Hepatocyte (in vitro differentiated cells): Measurements from ENCODE around the gene CATSPERE. TPM values are rescaled to one million over a fixed set of nuclear protein-coding genes. Genes with fewer than 3 reads are reported as not detected.

ENCODE experiments used
- DNase-seq: peaks from one replicate; pipeline ENCODE4 v3.0.0-alpha.2; 2016; ENCODE audit warnings: low spot score
- H2AFZ ChIP-seq: fragments of 200-600 bp; sonication (generic); 2 replicates; pipeline ENCODE4 v1.6.0; 2016; ENCODE audit warnings: antibody characterized with exemption, mild to moderate bottlenecking
- H3K27ac ChIP-seq: fragments of 200-600 bp; sonication (generic); 2 replicates; pipeline ENCODE4 v1.5.1; 2016; ENCODE audit warnings: mild to moderate bottlenecking
- H3K27me3 ChIP-seq: fragments of 200-600 bp; sonication (generic); 2 replicates; pipeline ENCODE4 v1.6.1; 2016
- H3K36me3 ChIP-seq: fragments of 200-600 bp; sonication (generic); replicated peaks from 2 replicates; pipeline ENCODE4 v1.5.1; 2016; ENCODE audit warnings: low read depth; ENCODE audit not compliant: insufficient read depth
- H3K4me1 ChIP-seq: fragments of 200-600 bp; sonication (generic); 2 replicates; pipeline ENCODE4 v1.5.1; 2016; ENCODE audit warnings: mild to moderate bottlenecking, moderate library complexity; ENCODE audit not compliant: insufficient read depth
- H3K4me2 ChIP-seq: fragments of 200-600 bp; sonication (generic); 2 replicates; pipeline ENCODE4 v1.6.0; 2016
- H3K4me3 ChIP-seq: fragments of 200-600 bp; sonication (generic); 2 replicates; pipeline ENCODE4 v1.5.1; 2016; ENCODE audit warnings: mild to moderate bottlenecking
- H3K79me2 ChIP-seq: fragments of 200-600 bp; sonication (generic); 2 replicates; pipeline ENCODE4 v1.6.0; 2017; ENCODE audit warnings: mild to moderate bottlenecking
- H3K9me2 ChIP-seq: fragments of 200-600 bp; sonication (generic); replicated peaks from 2 replicates; pipeline ENCODE4 v1.6.0; 2017; ENCODE audit warnings: mild to moderate bottlenecking; ENCODE audit not compliant: insufficient read depth
- H3K9me3 ChIP-seq: fragments of 200-600 bp; sonication (generic); 2 replicates; pipeline ENCODE4 v1.5.1; 2016; ENCODE audit warnings: low read depth, mild to moderate bottlenecking
- H4K20me1 ChIP-seq: fragments of 200-600 bp; sonication (generic); 2 replicates; pipeline ENCODE4 v1.6.0; 2016; ENCODE audit warnings: mild to moderate bottlenecking; ENCODE audit not compliant: insufficient read depth, poor library complexity, severe bottlenecking
- CTCF ChIP-seq: fragments of 200-600 bp; sonication (generic); IDR thresholded peaks from 2 replicates; pipeline ENCODE4 v1.5.1; 2016; ENCODE audit warnings: antibody characterized with exemption, mild to moderate bottlenecking; ENCODE audit not compliant: poor library complexity
- EZH2 ChIP-seq: fragments of 200-600 bp; sonication (generic); IDR thresholded peaks from 2 replicates; pipeline ENCODE4 v1.6.1; 2016; ENCODE audit warnings: antibody characterized with exemption, mild to moderate bottlenecking, borderline replicate concordance
- EZH2phosphoT487 ChIP-seq: fragments of 200-600 bp; sonication (generic); IDR thresholded peaks from one replicate; pipeline ENCODE4 v1.6.1; 2018; ENCODE audit warnings: antibody characterized with exemption, mild to moderate bottlenecking, low read depth, moderate library complexity; ENCODE audit not compliant: unreplicated experiment, severe bottlenecking
- WGBS: methylation state at CpG from one replicate; pipeline ENCODE4 v1.1.6; 2016; ENCODE audit warnings: low lambda C conversion rate; ENCODE audit errors: missing lambda C conversion rate; 5-methylcytosine and 5-hydroxymethylcytosine counted together
- polyA plus RNA-seq: library from polyadenylated mRNA; unstranded; fragments of >200 nt; fragmentation: Nextera tagmentation; extraction: Ambion mirVana; gene quantifications from 2 replicates; pipeline ENCODE4 v1.2.1, GENCODE V29; 2016
- total RNA-seq: library from RNA; depleted of rRNA; stranded (reverse); fragments of >200 nt; gene quantifications from 2 replicates; pipeline ENCODE4 v1.2.3, GENCODE V29; 2014

CATSPERE gene
- total and polyA plus RNA-seq, 2 experiments from 2014 or later, result 1.0 to 2.3 TPM

- 82% methylated on average over 2 of the region's 2 CpGs for WGBS
- Histone ChIP-seq H2AFZ (no peak overlapping the region), H4K20me1 (no peaks in the 10 kb centered on the region)
Observed at GRCh38 chr1:244424649-244425334, 36.3 kb upstream of the CATSPERE start.

GRCh38 chr1:244427647-244428046 is 33.4 kb upstream of the CATSPERE start:
- no peak overlapping the region for H2AFZ ChIP-seq
- no peak overlapping the region for H3K4me3 ChIP-seq
- H3K79me2 ChIP-seq, result no peaks in the 10 kb centered on the region
- H3K9me3 ChIP-seq, result no peaks in the 10 kb centered on the region
- H3K27me3 ChIP-seq, result no peaks in the 10 kb centered on the region
- no peaks in the 10 kb centered on the region for H3K36me3 ChIP-seq
- DNase-seq, result no peak
- H3K27ac ChIP-seq, result no peak overlapping the region
- no peaks in the 10 kb centered on the region for H3K4me1 ChIP-seq
- TF ChIP-seq CTCF (no peak), EZH2phosphoT487 (no peak), EZH2 (no peak)
- H4K20me1 ChIP-seq, result no peaks in the 10 kb centered on the region
- no peaks in the 10 kb centered on the region for H3K9me2 ChIP-seq
- no peak overlapping the region for H3K4me2 ChIP-seq

More at GRCh38 chr1:244424649-244425334, 36.3 kb upstream of the CATSPERE start:
- Histone ChIP-seq H3K79me2 (no peaks in the 10 kb centered on the region), H3K9me2 (no peaks in the 10 kb centered on the region), H3K4me3 (no peak overlapping the region), H3K9me3 (no peaks in the 10 kb centered on the region), H3K4me1 (no peaks in the 10 kb centered on the region), H3K27ac (no peak overlapping the region), H3K4me2 (no peak overlapping the region), H3K27me3 (no peaks in the 10 kb centered on the region), H3K36me3 (no peaks in the 10 kb centered on the region)
- DNase-seq, result no peak
- no peak for TF ChIP-seq CTCF
- no peak for TF ChIP-seq EZH2phosphoT487
- TF ChIP-seq EZH2, result no peak

GRCh38 chr1:244429818-244430217 is 31.3 kb upstream of the CATSPERE start:
- WGBS, result 77% methylated on average over 3 of the region's 3 CpGs
- no peak overlapping the region for H3K4me3 ChIP-seq
- no peak overlapping the region for H2AFZ ChIP-seq
- no peak overlapping the region for H3K4me2 ChIP-seq
- H3K9me2 ChIP-seq, result no peaks in the 10 kb centered on the region
- H3K27me3 ChIP-seq, result no peaks in the 10 kb centered on the region
- no peak for TF ChIP-seq EZH2
- TF ChIP-seq EZH2phosphoT487, result no peak
- no peak for TF ChIP-seq CTCF
- H3K27ac ChIP-seq, result no peak overlapping the region
- H4K20me1 ChIP-seq, result no peaks in the 10 kb centered on the region
- no peak for DNase-seq
- peaks cover 4% of the 10 kb centered on the region for H3K79me2 ChIP-seq
- H3K4me1 ChIP-seq, result no peaks in the 10 kb centered on the region
- no peaks in the 10 kb centered on the region for H3K9me3 ChIP-seq
- H3K36me3 ChIP-seq, result no peaks in the 10 kb centered on the region

- no peaks in the 10 kb centered on the region for H3K4me1 ChIP-seq
- H3K27me3 ChIP-seq, result no peaks in the 10 kb centered on the region
- H3K27ac ChIP-seq, result no peak overlapping the region
- no peak overlapping the region for H2AFZ ChIP-seq
- no peak overlapping the region for H3K4me3 ChIP-seq
- H4K20me1 ChIP-seq, result no peaks in the 10 kb centered on the region
- H3K4me2 ChIP-seq, result no peak overlapping the region
- H3K79me2 ChIP-seq, result peaks cover 4% of the 10 kb centered on the region
- H3K9me3 ChIP-seq, result no peaks in the 10 kb centered on the region
- DNase-seq, result no peak
- no peaks in the 10 kb centered on the region for H3K36me3 ChIP-seq
- no peaks in the 10 kb centered on the region for H3K9me2 ChIP-seq
- TF ChIP-seq EZH2phosphoT487 (no peak), CTCF (no peak), EZH2 (no peak)
Observed at GRCh38 chr1:244431166-244431565, 29.9 kb upstream of the CATSPERE start.
